SK-N-MC (cell line): ENCODE results near the gene DNAH17.

Experiments
- EZH2 ChIP-seq: fragments of 200-600 bp; sonication (generic); IDR thresholded peaks from one replicate; pipeline ENCODE4 v1.6.1; 2017; ENCODE audit warnings: antibody characterized with exemption
- FOXP2 ChIP-seq: optimal IDR thresholded peaks from 2 replicates; pipeline ENCODE3; 2011; ENCODE audit warnings: mild to moderate bottlenecking, moderate library complexity; ENCODE audit not compliant: insufficient read depth; ENCODE audit errors: extremely low read length, control extremely low read depth
- POLR2AphosphoS5 ChIP-seq: IDR thresholded peaks from 2 replicates; pipeline ENCODE4 v1.6.1; 2012; ENCODE audit warnings: mild to moderate bottlenecking, low read depth, low read length, borderline replicate concordance

GRCh38 chr17:78391843-78392242 lies 185.4 kb downstream of the DNAH17 start:
- TF ChIP-seq EZH2: no peak
- TF ChIP-seq POLR2AphosphoS5: no peak
- no peak for TF ChIP-seq FOXP2
